CD14-positive monocyte (primary cell): Measurements from ENCODE around the gene MYRFL. TPM values are rescaled to one million over a fixed set of nuclear protein-coding genes. Genes with fewer than 3 reads are reported as not detected.

Experiments used
- DNase-seq, 3 donors: peaks; one replicate each; pipeline ENCODE4 v3.0.0-alpha.2; 2011 to 2022
- H2AFZ ChIP-seq: 2 replicates; pipeline ENCODE4 v1.6.0; 2012; ENCODE audit warnings: mild to moderate bottlenecking, low read depth, low read length, inconsistent platforms; ENCODE audit not compliant: insufficient read depth, poor library complexity, severe bottlenecking
- H3K27ac ChIP-seq, 2 donors: 1 replicate in 1 of 2; 2 replicates in 1 of 2; pipeline ENCODE4 v1.5.1; 2012 to 2013; ENCODE audit warnings: low read length in 2 of 2, control low read depth in 1 of 2, inconsistent platforms in 1 of 2, low read depth in 1 of 2, mild to moderate bottlenecking in 1 of 2
- H3K27me3 ChIP-seq, 2 donors: one replicate each; pipeline versions ENCODE4 v1.6.0 to v1.6.1; 2011 to 2013; ENCODE audit warnings: low read length in 2 of 2; ENCODE audit not compliant: control insufficient read depth in 2 of 2, insufficient read depth in 2 of 2
- H3K36me3 ChIP-seq, 2 donors: replicated peaks in 1 of 2; 1 replicate in 1 of 2; 2 replicates in 1 of 2; pipeline versions ENCODE4 v1.5.1 to v1.6.1; 2012 to 2013; ENCODE audit warnings: low read length in 2 of 2, control low read depth in 1 of 2, inconsistent platforms in 1 of 2, mild to moderate bottlenecking in 1 of 2; ENCODE audit not compliant: insufficient read depth in 2 of 2, control insufficient read depth in 1 of 2
- H3K4me1 ChIP-seq, 2 donors: 1 replicate in 1 of 2; 2 replicates in 1 of 2; pipeline versions ENCODE4 v1.5.1 to v1.6.1; 2012 to 2013; ENCODE audit warnings: low read length in 2 of 2, control low read depth in 1 of 2, inconsistent platforms in 1 of 2, mild to moderate bottlenecking in 1 of 2, moderate library complexity in 1 of 2; ENCODE audit not compliant: insufficient read depth in 2 of 2, control insufficient read depth in 1 of 2
- H3K4me2 ChIP-seq: replicated peaks from 2 replicates; pipeline ENCODE3; 2012; ENCODE audit warnings: low read length, moderate library complexity, mild to moderate bottlenecking; ENCODE audit not compliant: poor library complexity, severe bottlenecking; ENCODE audit errors: extremely low read depth
- H3K4me3 ChIP-seq, 3 experiments: fragments of 200-600 bp in 1 of 3; sonication (generic) in 1 of 3; replicated peaks in 1 of 3; 1 replicate in 2 of 3; 2 replicates in 1 of 3; pipeline ENCODE4 v1.5.1; 2011 to 2013; ENCODE audit warnings: low read length in 3 of 3, mild to moderate bottlenecking in 3 of 3, control low read depth in 2 of 3, low read depth in 2 of 3, inconsistent platforms in 1 of 3, moderate library complexity in 1 of 3
- H3K79me2 ChIP-seq: 2 replicates; pipeline ENCODE4 v1.6.0; 2012; ENCODE audit warnings: mild to moderate bottlenecking, control low read depth, inconsistent platforms, low read length, moderate library complexity; ENCODE audit not compliant: insufficient read depth
- H3K9ac ChIP-seq: 2 replicates; pipeline ENCODE4 v1.6.0; 2017; ENCODE audit warnings: low read length, mild to moderate bottlenecking; ENCODE audit not compliant: insufficient read depth, poor library complexity, severe bottlenecking
- H3K9me3 ChIP-seq, 2 donors: replicated peaks in 1 of 2; 1 replicate in 1 of 2; 2 replicates in 1 of 2; pipeline versions ENCODE4 v1.5.1 to v1.6.1; 2012 to 2013; ENCODE audit warnings: low read length in 2 of 2, control low read depth in 1 of 2; ENCODE audit not compliant: control insufficient read depth in 1 of 2, insufficient read depth in 1 of 2
- H4K20me1 ChIP-seq: 2 replicates; pipeline ENCODE4 v1.6.0; 2012; ENCODE audit warnings: mild to moderate bottlenecking, low read length, control low read depth, moderate library complexity; ENCODE audit not compliant: insufficient read depth
- H3K27ac Mint-ChIP-seq, 7 donors: one replicate each; pipeline ENCODE4 v1.8.0; 2020; ENCODE audit warnings: mild to moderate bottlenecking in 7 of 7, mixed read lengths in 7 of 7, moderate library complexity in 6 of 7, inconsistent platforms in 2 of 7
- H3K27me3 Mint-ChIP-seq, 3 donors: one replicate each; pipeline ENCODE4 v1.8.0; 2021 to 2022; ENCODE audit warnings: low read depth in 3 of 3, mild to moderate bottlenecking in 3 of 3, mixed read lengths in 3 of 3, moderate library complexity in 3 of 3, inconsistent platforms in 1 of 3
- H3K36me3 Mint-ChIP-seq, 2 donors: one replicate each; pipeline ENCODE4 v1.8.0; 2020; ENCODE audit warnings: mixed read lengths in 2 of 2, inconsistent platforms in 1 of 2, mild to moderate bottlenecking in 1 of 2
- H3K4me1 Mint-ChIP-seq: one replicate; pipeline ENCODE4 v1.8.0; 2020; ENCODE audit warnings: mild to moderate bottlenecking, mixed read lengths
- H3K4me3 Mint-ChIP-seq, 2 donors: one replicate each; pipeline ENCODE4 v1.8.0; 2020; ENCODE audit warnings: mild to moderate bottlenecking in 2 of 2, mixed read lengths in 2 of 2, moderate library complexity in 1 of 2
- H3K9me3 Mint-ChIP-seq, 7 donors: one replicate each; pipeline ENCODE4 v1.8.0; 2020 to 2022; ENCODE audit warnings: mixed read lengths in 7 of 7, mild to moderate bottlenecking in 6 of 7, moderate library complexity in 6 of 7, inconsistent platforms in 2 of 7
- WGBS: methylation state at CpG from one replicate; pipeline ENCODE4 v1.1.5; 2013; ENCODE audit warnings: missing lambda C conversion rate; ENCODE audit not compliant: insufficient coverage; 5-methylcytosine and 5-hydroxymethylcytosine counted together
- intact Hi-C, 2 donors: fragments of 100-400 bp; cut with micrococcal nuclease; formaldehyde crosslinking; loops; one replicate each; pipeline versions ENCODE4 v1.15.0 to v1.15.1; 2023
- polyA plus RNA-seq, 3 donors: library from polyadenylated mRNA; depleted of rRNA in 1 of 3; unstranded in 2 of 3; stranded (reverse) in 1 of 3; fragments of 300-500 nt in 2 of 3; fragments of >200 nt in 1 of 3; fragmentation: Illumina TruSeq in 2 of 3; gene quantifications; 1 replicate in 2 of 3; 2 replicates in 1 of 3; pipeline ENCODE4 v1.2.3, GENCODE V29; 2012 to 2021
- TF ChIP-seq, protein P1 (sequence below): fragments of 200-600 bp; IDR thresholded peaks from one replicate; pipeline ENCODE4 v1.8.0; 2022; ENCODE audit warnings: antibody characterized with exemption, mild to moderate bottlenecking

MYRFL gene
- polyA plus RNA-seq, 3 donors: not detected

DNA sequence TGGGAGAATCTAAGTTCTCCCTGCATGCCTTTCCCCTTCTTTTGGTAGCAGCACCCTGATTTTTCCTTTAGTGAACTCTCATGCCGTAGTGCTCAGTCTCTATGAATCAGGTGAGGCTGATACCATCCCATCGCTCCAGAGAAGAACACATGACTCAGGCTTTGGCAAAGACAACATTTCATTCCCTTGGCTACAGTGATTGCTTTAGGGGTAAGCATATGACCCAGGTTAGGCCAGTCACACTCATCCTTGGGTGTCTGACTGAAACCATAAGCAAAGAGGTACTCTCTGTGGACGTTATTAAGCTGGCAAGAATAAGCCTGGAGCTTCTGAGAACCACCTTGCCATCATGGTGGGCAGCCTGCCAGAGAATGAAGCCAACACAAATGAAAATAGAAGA, 141.8 kb downstream of the MYRFL start:
- Histone ChIP-seq H3K4me2 (no peak overlapping the region), H3K79me2 (no peaks in the 10 kb centered on the region), H3K4me3 (no peak overlapping the region), H3K4me1 (no peaks in the 10 kb centered on the region), H3K27me3 (no peaks in the 10 kb centered on the region), H2AFZ (no peak overlapping the region), H3K36me3 (no peaks in the 10 kb centered on the region), H4K20me1 (no peaks in the 10 kb centered on the region), H3K27ac (no peak overlapping the region), H3K9me3 (no peaks in the 10 kb centered on the region), H3K9ac (no peak overlapping the region)
- Mint-ChIP-seq H3K36me3 (no peaks in the 10 kb centered on the region), H3K27ac (no peak overlapping the region), H3K4me3 (no peak overlapping the region), H3K9me3 (peaks cover 0 to 3% (median 0%) of the 10 kb centered on the region in 7 donors), H3K27me3 (peaks cover 0 to 3% (median 0%) of the 10 kb centered on the region in 3 donors), H3K4me1 (no peaks in the 10 kb centered on the region)
- WGBS: no CpG with 5 or more reads among the region's 3 CpGs
- TF ChIP-seq, protein P1, sequence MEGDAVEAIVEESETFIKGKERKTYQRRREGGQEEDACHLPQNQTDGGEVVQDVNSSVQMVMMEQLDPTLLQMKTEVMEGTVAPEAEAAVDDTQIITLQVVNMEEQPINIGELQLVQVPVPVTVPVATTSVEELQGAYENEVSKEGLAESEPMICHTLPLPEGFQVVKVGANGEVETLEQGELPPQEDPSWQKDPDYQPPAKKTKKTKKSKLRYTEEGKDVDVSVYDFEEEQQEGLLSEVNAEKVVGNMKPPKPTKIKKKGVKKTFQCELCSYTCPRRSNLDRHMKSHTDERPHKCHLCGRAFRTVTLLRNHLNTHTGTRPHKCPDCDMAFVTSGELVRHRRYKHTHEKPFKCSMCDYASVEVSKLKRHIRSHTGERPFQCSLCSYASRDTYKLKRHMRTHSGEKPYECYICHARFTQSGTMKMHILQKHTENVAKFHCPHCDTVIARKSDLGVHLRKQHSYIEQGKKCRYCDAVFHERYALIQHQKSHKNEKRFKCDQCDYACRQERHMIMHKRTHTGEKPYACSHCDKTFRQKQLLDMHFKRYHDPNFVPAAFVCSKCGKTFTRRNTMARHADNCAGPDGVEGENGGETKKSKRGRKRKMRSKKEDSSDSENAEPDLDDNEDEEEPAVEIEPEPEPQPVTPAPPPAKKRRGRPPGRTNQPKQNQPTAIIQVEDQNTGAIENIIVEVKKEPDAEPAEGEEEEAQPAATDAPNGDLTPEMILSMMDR: no peak
- intact Hi-C loops: no loop called here
- no peak for DNase-seq

DNA sequence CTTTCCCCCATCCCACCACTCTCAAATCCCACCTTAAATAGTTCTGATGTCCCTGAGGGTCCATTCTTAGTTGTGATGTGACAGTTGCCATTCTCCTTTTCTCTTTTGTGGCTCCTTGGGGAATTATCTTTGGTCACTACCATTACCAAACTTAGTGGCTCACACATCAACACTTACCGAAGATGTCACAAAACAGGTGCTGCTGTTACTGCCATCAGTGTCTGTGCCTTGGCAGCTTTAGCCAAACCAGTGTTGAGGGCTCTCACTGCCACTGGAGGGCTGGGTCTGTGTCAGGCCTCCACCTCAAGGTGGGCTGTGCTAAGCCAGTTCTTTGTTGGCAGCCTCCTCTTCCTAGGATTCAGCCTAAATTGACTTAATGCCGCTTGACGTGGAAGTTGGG, 144.0 kb downstream of the MYRFL start:
- Histone ChIP-seq H4K20me1 (no peaks in the 10 kb centered on the region), H3K9ac (no peak overlapping the region), H3K79me2 (no peaks in the 10 kb centered on the region), H3K9me3 (no peaks in the 10 kb centered on the region), H3K4me2 (no peak overlapping the region), H3K27me3 (no peaks in the 10 kb centered on the region), H3K4me1 (no peaks in the 10 kb centered on the region), H3K4me3 (no peak overlapping the region), H3K36me3 (no peaks in the 10 kb centered on the region), H3K27ac (no peak overlapping the region), H2AFZ (no peak overlapping the region)
- intact Hi-C loops: no loop called here
- H3K27me3 Mint-ChIP-seq: peaks cover 4 to 6% (median 5%) of the 10 kb centered on the region in 3 donors
- WGBS: 93% methylated on average over 3 of the region's 3 CpGs
- H3K27ac Mint-ChIP-seq: no peak overlapping the region
- peaks cover 0 to 3% (median 0%) of the 10 kb centered on the region in 7 donors for H3K9me3 Mint-ChIP-seq
- no peaks in the 10 kb centered on the region for H3K36me3 Mint-ChIP-seq
- H3K4me3 Mint-ChIP-seq: no peak overlapping the region
- no peaks in the 10 kb centered on the region for H3K4me1 Mint-ChIP-seq
- no peak for DNase-seq
- TF ChIP-seq, protein P1: no peak
